ENCODE results near the gene TEN1.

Gene TEN1

DNA sequence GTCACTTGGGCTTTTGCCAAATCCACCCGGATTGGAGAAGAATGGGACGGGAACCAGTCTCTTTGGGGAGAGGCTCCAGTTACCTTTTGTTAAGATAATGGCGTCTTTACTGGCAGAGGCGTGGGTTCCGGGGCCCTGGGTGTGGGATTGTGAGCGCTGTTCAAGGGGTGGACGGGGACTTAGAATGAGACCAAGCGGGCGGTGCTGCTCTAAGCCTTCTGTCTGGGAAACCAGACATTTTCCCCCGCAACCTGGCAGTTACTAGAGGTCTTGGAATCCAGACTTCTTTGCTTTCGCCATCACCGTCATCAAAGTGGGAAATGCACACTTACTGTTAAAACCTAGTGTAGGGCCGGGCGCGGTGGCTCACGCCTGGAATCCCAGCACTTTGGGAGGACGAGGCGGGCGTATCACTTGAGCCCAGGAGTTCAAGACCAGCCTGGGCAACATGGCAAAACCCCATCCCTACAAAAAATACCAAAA is 706 bp downstream of the TEN1 start:
- DNase-seq = peak; percentile 74

- peak; percentile 6 for DNase-seq
These were observed 1.4 kb downstream of the TEN1 start for GRCh38 chr17:75980188-75981018.

DNA sequence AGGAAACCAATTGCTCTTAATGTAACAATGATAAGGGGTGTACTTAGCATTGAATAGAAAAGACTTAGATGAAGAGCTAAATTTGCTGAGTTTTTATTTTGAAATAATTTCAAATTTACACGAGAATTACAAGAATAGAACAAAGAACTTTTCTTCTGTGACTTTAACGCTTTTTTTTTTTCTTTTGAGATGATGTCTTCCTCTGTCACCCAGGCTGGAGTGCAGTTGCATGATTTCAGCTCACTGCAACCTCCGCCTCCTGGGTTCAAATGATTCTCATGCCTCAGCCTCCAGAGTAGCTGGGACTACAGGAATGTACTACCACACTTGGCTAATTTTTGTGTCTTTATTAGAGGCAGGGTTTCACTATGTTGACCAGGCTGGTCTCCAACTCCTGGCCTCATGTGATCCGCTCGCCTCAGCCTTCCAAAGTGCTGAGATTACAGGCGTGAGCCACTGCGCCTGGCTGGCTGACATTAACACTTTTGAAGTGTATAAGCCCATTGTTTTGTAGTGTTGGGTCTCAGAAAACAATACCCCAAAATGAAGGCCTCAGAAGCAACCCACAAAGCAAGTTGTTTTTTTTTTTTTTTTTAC is 2.1 kb downstream of the TEN1 start:
- DNase-seq = no peak

- peak; percentile 12 for DNase-seq
These were observed 4.6 kb downstream of the TEN1 start for GRCh38 chr17:75983501-75984181.

GRCh38 chr17:75985986-75986385 is 6.9 kb downstream of the TEN1 start:
- DNase-seq = no peak

DNA sequence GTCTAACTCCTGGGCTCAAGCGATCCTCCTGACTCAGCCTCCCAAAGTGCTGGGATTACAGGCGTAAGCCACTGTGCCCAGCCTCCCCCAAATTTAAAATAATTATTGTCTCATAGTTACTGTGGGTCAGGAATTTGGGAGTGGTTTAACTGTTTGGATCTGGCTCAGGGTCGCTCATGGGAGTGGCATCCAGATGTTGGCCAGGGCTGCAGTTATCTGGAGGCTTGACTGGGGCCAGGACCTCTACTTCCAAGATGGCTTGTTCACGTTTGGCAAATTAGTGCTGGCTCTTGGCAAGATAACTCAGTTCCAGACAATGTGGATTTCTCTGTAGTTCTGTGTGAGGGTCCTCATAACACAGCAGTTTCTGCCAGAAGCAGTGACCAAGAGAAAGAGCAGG is 8.0 kb downstream of the TEN1 start:
- no peak for DNase-seq

- no peak for DNase-seq
These were observed 12.4 kb downstream of the TEN1 start for GRCh38 chr17:75991396-75991795.

DNA sequence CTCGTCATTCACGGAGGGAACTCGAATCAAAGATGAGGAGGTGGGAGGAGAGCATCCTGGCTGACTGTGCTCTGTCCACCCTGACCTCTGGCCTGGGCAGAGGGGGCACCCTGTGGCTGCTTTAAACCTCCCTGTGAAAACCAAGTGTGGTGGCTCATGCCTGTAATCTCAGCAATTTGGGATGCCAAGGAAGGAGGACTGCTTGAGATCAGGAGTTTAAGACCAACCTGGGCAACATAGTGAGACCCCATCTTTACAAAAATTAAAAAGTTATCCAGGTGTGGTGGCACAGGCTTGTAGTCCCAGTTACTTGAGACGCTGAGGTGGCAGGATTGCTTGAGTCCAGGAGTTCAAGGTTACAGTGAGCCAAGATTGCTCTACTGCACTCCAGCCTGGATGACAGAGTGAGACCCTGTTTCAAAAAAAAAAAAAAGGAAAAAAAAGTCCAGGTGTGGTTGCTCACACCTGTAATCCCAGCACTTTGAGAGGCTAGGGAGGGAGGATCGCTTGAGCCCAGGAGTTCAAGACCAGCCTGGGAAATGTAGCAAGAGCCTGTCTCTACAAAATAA is 15.8 kb downstream of the TEN1 start:
- no peak for DNase-seq

DNA sequence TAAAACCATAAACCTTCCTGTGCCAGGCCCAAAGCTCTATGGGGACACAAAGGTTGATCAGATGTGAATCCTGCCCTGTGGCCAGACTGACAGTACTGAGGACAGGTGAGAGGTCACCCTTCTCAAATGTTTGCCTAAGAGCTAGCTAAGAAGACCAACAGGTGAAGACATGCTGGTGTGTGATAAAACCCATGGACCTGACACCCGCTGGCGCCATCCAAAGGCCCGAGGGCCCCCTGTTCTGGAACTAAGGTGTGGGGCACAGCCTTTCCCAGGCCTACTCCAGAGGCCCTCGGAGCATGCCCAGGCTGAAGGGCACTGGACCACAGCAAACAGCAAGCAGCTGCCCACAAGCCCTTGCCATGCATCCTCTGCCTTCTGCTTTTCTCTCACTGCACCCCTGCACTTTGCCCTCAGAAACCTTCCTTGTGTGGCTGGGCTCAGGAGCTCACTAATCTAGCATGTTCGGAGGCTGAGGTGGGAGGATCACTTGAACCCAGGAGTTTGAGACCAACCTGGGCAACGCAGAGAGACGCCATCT is 16.4 kb downstream of the TEN1 start:
- DNase-seq = no peak

DNA sequence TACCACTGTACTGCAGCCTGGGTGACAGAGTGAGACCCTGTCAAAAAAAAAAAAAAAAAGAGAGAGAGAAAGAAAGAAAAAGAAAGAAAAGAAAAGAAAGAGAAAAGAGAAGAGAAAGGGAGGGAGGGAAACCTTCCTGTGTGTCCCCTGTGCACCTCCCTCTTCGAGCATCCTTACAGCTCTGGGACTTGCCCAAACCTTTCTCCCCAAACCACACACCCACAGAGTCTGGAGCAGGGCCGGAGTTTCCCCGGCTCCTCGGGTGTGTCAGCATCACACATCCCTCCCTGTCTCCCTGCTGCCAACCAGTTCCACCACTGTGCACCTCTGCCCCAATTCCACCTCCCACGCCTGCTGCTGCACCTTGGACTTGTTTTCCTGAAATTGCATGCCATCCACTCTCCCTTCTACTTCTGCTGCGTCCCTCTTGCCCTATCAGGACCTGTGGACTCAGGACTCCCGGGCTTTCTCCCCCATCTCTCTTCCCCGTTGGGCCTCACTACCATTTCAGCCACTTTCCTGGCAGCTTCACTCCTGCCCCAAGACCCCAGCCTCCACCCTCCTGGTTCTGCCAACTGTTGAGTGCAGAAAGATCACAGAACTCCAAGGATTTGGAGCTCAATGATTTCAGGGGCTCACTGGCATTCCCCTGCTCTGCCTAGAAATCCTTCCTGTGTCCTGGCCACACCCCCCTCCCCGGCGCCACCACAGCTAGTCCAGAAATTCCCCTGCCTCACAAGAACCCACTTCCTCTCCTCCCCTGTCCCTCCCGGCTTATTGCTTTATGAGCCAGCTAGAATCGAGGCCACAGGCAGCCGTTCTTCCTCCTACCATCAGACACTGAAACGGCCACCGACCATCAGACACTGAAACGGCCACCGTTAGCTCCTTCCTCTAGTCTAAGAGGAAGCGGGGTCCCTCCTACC is 17.9 kb downstream of the TEN1 start:
- peak; percentile 73 for DNase-seq

DNA sequence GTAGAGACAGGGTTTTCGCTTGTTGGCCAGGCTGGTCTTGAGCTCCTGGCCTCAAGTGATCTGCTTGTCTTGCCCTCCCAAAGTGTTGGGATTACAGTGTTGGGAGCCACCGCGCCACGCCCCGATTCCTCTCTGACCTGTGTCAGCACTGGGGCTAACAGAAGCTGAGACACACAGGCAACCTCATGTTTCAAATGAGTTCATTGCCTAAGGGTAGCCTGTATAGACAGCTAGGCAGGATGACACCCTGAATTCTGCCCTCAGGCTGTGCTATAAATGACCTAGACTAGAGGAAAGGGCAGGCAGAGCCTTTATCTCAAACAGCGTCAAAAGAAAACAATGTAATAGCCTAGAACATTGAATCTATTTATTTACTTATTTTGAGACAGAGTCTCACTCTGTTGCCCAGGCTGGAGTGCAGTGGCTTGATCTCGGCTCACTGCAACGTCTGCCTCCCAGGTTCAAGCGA is 19.3 kb downstream of the TEN1 start:
- DNase-seq = no peak

DNA sequence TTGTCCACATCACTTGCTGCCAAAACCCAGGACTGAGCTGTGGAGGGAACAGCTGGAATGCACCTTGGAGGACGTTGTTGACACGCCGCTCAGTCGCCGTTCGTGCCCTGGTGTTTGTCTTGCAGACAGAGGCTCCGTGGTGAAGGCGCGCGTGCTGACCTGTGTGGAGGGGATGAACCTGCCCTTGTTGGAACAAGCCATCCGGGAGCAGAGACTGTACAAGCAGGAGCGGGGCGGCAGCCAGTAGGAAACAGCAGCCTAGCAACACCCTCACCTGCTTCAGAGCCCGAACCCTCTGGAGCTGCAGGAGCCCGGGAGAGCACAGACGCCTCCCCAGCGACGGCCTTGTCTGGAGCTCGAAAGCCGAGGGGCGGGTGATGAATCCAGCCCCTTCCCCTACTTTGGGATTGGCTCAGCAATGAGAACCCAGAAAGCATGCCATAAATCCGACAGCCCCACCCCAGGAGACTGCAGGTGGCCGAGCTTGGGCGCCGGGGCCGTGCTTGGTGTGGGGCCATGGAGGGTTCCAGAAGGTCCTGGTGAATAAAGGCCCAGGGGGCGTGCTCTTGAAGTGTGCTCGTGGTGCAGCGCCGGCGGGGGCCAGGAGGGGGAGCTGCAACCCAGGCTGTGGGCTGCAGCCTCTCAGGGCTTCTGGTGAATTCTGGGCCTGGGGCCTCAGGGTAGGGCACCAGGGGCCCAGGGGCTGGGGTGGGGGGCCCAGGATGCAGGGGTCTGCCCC is 21.1 kb downstream of the TEN1 start:
- no peak for DNase-seq

DNA sequence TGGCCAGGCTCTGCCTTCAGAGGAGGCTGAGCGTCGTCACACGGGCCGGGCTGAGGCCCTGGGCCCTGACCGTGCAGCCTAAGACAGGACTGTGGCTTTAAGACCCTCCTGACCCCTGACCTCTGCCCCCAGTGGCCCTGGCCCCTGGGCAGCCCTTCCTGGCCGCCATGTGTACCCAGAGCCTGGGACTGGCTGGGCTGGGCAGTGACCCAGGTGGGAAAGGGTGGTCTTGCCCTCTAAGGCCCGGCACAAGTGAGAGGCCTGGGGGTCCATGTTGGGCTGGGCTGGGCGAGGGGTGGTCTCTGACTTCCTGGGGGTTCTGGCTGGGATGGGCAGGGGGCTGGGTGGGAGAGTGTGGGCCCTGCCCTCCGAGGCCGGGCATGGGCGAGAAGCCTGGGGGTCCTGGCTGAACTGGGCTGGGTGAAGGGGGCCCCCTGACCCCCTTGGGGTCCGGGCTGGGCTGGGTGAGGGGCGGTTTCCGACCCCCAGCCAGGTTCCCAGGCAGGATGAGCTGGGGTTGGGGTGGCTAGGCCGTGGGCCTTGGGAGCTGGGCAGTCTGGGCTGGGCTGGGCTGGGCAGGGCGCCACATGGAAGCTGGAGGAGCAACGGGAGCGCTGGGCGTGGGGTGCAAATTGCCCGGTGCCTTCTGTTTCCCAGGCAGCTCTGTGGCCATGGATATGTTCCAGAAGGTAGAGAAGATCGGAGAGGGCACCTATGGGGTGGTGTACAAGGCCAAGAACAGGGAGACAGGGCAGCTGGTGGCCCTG is 21.9 kb downstream of the TEN1 start, which contains the start of gene CDK3:
TSS of gene CDK3 (plus strand) at position 101 of the 767 bp plus-strand sequence. CDS start at position 672, 571 bp downstream.
- no peak for DNase-seq

- no peak for DNase-seq
These were observed 23.1 kb downstream of the TEN1 start for GRCh38 chr17:76002100-76002499.

- DNase-seq = no peak
These were observed 24.9 kb downstream of the TEN1 start for GRCh38 chr17:76003915-76004314.

DNA sequence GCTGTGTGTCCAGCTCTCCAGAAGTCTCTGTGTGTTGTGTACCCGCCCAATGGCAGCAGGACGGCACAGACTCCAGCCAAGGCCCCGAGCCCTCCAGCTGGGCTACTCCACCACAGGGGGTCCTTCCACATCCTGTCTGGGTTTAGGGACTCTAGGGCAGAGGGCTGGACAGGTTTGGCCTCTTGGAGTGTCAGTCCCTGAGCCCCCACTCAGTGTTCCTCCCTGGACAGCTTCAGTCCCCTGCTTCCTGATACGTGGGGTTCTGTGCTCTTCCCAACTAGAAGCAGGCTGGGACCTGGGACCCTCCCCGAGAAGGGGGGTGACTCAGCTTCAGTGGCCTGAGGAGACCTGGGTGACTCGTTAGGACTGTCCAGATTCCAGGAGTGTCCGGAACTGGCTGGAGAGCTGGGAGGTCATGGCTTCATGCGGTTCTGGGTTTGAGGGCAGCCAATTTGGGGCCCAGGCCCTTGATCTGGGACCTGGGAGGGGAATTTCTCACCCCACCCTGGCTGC is 25.8 kb downstream of the TEN1 start:
- DNase-seq = peak; percentile 13

- peak; percentile 58 for DNase-seq
These were observed 26.5 kb downstream of the TEN1 start for GRCh38 chr17:76005263-76006149.

GRCh38 chr17:76007131-76007849 is 28.2 kb downstream of the TEN1 start:
- no peak for DNase-seq
